Ovary (tissue), 9 donors: ENCODE results near the gene SSR4. TPM values are rescaled to one million over a fixed set of nuclear protein-coding genes. Genes with fewer than 3 reads are reported as not detected.

Source experiments
- DNase-seq, 5 donors: peaks; one replicate each; pipeline ENCODE4 v3.0.0-alpha.2; 2019 to 2020
- H3K27ac ChIP-seq, 2 donors: fragments of 200-600 bp; one replicate each; pipeline versions ENCODE4 v1.5.1 to v1.8.0; 2019 to 2022
- H3K27me3 ChIP-seq: fragments of 200-600 bp; one replicate; pipeline ENCODE4 v1.8.0; 2022
- H3K36me3 ChIP-seq: fragments of 200-600 bp; sonication (generic); one replicate; pipeline ENCODE4 v1.5.1; 2019
- H3K4me1 ChIP-seq: one replicate; pipeline ENCODE4 v1.8.1; 2013; ENCODE audit warnings: mild to moderate bottlenecking, moderate library complexity; ENCODE audit not compliant: insufficient read depth
- H3K4me3 ChIP-seq: fragments of 200-600 bp; sonication (generic); one replicate; pipeline ENCODE4 v1.5.1; 2017
- H3K9me3 ChIP-seq, 2 donors: fragments of 200-600 bp in 1 of 2; sonication (generic) in 1 of 2; one replicate each; pipeline versions ENCODE4 v1.5.1 to v1.8.1; 2013 to 2019; ENCODE audit warnings: mild to moderate bottlenecking in 1 of 2, moderate library complexity in 1 of 2
- EP300 ChIP-seq: sonication (generic); formaldehyde crosslinking; IDR thresholded peaks from one replicate; pipeline ENCODE4 v1.6.1; 2017; ENCODE audit warnings: antibody characterized with exemption
- POLR2A ChIP-seq: fragments of 450-650 bp; IDR thresholded peaks from one replicate; pipeline ENCODE4 v1.6.1; 2017; ENCODE audit warnings: antibody characterized with exemption, mild to moderate bottlenecking, moderate library complexity
- WGBS, 3 donors: extraction: QIAGEN DNeasy Blood & Tissue Kit in 1 of 3; methylation state at CpG; one replicate each; pipeline versions ENCODE4 v1.1.5 to v1.1.7; 2013 to 2017; 5-methylcytosine and 5-hydroxymethylcytosine counted together
- intact Hi-C, 4 donors: fragments of 100-400 bp; cut with DNase I; formaldehyde crosslinking; loops; one replicate each; pipeline versions ENCODE4 v1.11.0 to v1.15.1; 2022 to 2023
- polyA plus RNA-seq, 2 donors: library from polyadenylated mRNA; stranded (reverse); fragments of 200-250 nt in 1 of 2; fragments of 350-450 nt in 1 of 2; fragmentation: Illumina TruSeq in 1 of 2; extraction: RNeasy Lipid Tissue Mini Kit (QIAGEN cat#74804) in 1 of 2; gene quantifications; one replicate each; pipeline ENCODE4 v1.2.3, GENCODE V29; 2013 to 2014
- total RNA-seq, 7 donors: library from RNA; depleted of rRNA in 2 of 7; stranded (reverse); fragments of >200 nt in 2 of 7; fragmentation: NEBNext Ultra II Directional in 3 of 7; extraction: Animal tissue kit (Norgen Biotek cat#: 25700) in 3 of 7; gene quantifications; one replicate each; pipeline versions ENCODE4 v1.1.0 to v1.2.4, GENCODE V29; 2016 to 2023
- TF ChIP-seq, protein P1 (sequence below), 3 donors: fragments of 450-650 bp in 2 of 3; fragments of 200-600 bp in 1 of 3; IDR thresholded peaks; one replicate each; pipeline versions ENCODE4 v1.5.1 to v1.8.0; 2016 to 2022; ENCODE audit warnings: antibody characterized with exemption in 3 of 3, mild to moderate bottlenecking in 1 of 3
- donor health status: DM: no; HTN: no; CAD: no; lungs with moderate emphysema.
- donor health status: DM: no; HTN: no; CAD: no.
- donor health status: Bipolar disorder and iron deficiency.
- donor health status: DM: yes; HTN: yes; CAD: no.
- donor health status: DM: no; HTN: no; CAD: no.
- donor health status: DM: yes; HTN: yes; CAD: no.

The SSR4 gene
- total and polyA plus RNA-seq, 9 donors = 120 to 261 (median 155) TPM

DNA sequence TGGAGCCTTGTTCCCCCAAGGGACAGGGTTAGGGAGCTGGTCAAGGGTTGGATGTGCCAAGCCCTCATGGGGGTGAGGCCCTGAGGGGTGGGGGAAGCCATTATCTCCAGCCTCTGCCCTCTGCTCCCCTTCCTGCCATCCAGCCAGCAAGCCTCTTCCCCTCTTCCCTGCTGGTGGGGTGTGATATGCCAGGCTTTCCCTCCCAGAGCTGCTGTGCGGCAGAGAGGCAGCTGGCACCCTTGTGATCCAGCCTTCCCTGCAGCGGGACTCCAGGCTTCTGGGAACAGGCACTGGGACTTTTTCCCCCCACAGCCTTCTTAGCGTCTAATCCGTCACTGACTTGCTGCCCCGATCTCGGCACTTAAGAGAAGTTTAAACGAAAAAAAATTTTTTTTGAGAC lies 6.3 kb downstream of the SSR4 start:
- no peak for DNase-seq
- WGBS, 3 donors = 75 to 83% (median 77%) methylated on average over 7 of the region's 7 CpGs
- Histone ChIP-seq H3K27me3 (no peaks in the 10 kb centered on the region), H3K9me3 (no peaks in the 10 kb centered on the region), H3K27ac (no peak overlapping the region), H3K4me3 (no peak overlapping the region), H3K4me1 (no peaks in the 10 kb centered on the region), H3K36me3 (no peaks in the 10 kb centered on the region)
- intact Hi-C loops = no loop called here
- TF ChIP-seq EP300 (no peak), POLR2A (no peak)
- TF ChIP-seq, protein P1, sequence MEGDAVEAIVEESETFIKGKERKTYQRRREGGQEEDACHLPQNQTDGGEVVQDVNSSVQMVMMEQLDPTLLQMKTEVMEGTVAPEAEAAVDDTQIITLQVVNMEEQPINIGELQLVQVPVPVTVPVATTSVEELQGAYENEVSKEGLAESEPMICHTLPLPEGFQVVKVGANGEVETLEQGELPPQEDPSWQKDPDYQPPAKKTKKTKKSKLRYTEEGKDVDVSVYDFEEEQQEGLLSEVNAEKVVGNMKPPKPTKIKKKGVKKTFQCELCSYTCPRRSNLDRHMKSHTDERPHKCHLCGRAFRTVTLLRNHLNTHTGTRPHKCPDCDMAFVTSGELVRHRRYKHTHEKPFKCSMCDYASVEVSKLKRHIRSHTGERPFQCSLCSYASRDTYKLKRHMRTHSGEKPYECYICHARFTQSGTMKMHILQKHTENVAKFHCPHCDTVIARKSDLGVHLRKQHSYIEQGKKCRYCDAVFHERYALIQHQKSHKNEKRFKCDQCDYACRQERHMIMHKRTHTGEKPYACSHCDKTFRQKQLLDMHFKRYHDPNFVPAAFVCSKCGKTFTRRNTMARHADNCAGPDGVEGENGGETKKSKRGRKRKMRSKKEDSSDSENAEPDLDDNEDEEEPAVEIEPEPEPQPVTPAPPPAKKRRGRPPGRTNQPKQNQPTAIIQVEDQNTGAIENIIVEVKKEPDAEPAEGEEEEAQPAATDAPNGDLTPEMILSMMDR (IDR thresholded peaks at IDR 0.05) = no peak

DNA sequence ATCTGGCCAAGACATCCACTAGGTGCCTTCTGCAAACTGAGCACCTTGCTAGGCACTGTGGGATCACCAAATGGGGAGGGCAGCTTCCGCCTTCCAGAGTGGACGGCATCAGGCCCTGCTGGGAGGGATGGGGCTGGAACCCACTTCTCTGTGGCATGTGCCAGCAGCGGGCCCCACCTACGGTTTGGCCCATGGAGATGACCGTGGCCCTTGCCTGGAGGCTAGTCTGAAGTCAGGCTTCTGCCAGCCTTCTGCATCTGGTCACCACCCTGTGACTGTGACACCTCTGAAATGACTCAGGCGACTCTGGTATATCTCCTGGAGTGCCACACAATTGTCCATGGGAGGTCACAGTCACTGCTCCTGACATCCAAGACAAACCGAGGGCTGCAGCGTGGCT lies 7.2 kb downstream of the SSR4 start:
- H3K27me3 ChIP-seq = no peaks in the 10 kb centered on the region
- TF ChIP-seq, protein P1 (IDR thresholded peaks at IDR 0.05) = no peak
- TF ChIP-seq EP300 = no peak
- TF ChIP-seq POLR2A = no peak
- no peak overlapping the region for H3K27ac ChIP-seq
- H3K4me1 ChIP-seq = no peaks in the 10 kb centered on the region
- no peak for DNase-seq
- no peak overlapping the region for H3K4me3 ChIP-seq
- WGBS, 3 donors = 84 to 96% (median 86%) methylated on average over 8 of the region's 8 CpGs
- no peaks in the 10 kb centered on the region for H3K36me3 ChIP-seq
- intact Hi-C loops = no loop called here
- H3K9me3 ChIP-seq = no peaks in the 10 kb centered on the region

DNA sequence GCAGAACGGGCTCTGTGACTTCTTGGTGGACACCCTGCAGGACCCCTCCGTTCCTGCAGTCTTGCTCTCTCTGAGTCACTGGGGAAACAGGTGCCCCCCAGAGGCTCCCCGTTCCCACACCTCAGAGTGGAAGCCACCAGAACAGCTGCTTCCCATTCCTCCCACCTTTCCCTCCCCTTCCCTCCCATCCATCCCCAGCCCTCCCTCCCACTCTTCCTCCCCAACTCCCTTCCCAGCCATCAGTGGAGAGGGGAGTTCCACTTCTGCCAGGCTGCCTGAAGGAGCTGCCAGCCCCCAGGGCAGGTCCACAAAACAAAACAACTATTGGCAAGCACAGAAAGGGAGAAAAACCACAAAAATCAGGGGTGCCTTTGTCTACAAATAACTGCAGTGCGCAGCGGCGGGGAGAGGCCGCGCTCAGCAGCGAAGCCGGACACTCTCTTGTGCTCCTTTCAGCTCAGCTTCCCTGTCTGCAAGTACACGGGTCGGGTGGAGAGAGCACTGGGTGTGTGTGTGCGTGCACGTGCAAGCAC lies 8.1 kb downstream of the SSR4 start:
- no peak for DNase-seq
- intact Hi-C loops = no loop called here
- WGBS, 3 donors = 54 to 60% (median 59%) methylated on average over 14 of the region's 14 CpGs
- Histone ChIP-seq H3K4me1 (no peaks in the 10 kb centered on the region), H3K9me3 (no peaks in the 10 kb centered on the region), H3K36me3 (no peaks in the 10 kb centered on the region), H3K27me3 (no peaks in the 10 kb centered on the region), H3K27ac (no peak overlapping the region), H3K4me3 (no peak overlapping the region)
- TF ChIP-seq EP300 (no peak), POLR2A (no peak)
- TF ChIP-seq, protein P1 (IDR thresholded peaks at IDR 0.05) = no peak

DNA sequence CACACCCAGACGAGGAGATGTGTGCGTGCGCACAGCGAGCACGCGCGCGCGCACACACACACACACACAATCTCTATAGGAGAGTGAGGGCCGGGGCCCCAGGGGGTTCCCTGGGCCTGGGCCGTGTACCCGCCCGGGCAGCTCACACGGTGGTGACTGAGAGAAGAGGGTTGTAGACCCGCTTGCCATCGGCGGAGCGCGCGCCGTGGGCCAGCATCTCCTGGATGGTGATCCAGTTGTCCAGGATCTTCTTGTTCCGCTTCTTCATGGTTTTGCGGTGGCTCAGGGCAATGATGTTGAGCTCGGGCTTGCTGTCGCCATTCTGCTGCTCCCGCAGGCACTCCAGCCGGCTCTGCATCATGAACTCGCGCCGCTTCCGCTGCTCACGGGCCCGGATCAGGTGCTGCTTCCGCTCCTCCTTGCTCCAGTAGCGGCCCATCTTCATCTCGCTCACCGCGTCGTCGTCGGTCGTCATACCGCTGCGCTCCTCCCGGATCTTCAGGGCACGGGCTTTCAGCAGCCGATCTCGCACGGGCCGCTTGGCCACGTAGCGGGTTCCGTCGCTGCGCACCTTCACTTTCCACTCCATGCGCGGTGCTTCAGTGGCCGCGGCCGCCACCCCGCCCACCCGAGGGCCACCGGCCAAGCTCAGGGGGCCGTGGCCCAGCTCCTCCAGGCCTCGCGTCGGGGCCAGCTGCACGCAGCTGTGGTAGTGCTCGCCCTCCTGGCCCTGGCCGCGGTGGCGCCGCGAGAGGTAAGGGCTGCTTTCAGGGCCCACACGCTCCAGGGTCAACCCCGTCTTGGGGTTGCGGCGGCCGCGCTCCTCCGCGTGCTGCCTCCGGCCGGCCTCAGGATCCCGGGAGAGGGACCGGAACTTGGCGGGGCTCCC lies 9.0 kb downstream of the SSR4 start:
- DNase-seq = peak in 1 of 5 donors; percentile 8
- H3K27me3 ChIP-seq = no peaks in the 10 kb centered on the region
- H3K4me3 ChIP-seq = no peak overlapping the region
- no peaks in the 10 kb centered on the region for H3K4me1 ChIP-seq
- H3K36me3 ChIP-seq = no peaks in the 10 kb centered on the region
- no peaks in the 10 kb centered on the region for H3K9me3 ChIP-seq
- intact Hi-C loops = no loop called here
- WGBS, 3 donors = 90 to 94% (median 93%) methylated on average over 81 to 87 of the region's 87 CpGs
- no peak overlapping the region for H3K27ac ChIP-seq
- TF ChIP-seq, protein P1 (IDR thresholded peaks at IDR 0.05) = no peak
- no peak for TF ChIP-seq POLR2A
- no peak for TF ChIP-seq EP300
